Activated B cell treated with CpG ODN at 0.5 μM for 24 hours (primary cell): ENCODE measurements around the gene SH3RF3. TPM values are rescaled to one million over a fixed set of nuclear protein-coding genes. Genes with fewer than 3 reads are reported as not detected.
"Not testable (repeated sequence)": the region's sequence is repeated elsewhere in the genome, so short reads cannot be mapped to it uniquely, and the experiment has no call there.

Experiments used
- ATAC-seq: fragments of 200-7000 bp; cut with Tn5 transposase; one replicate; pipeline ENCODE4 v1.10.0; 2021; ENCODE audit warnings: low read depth, mild to moderate bottlenecking, moderate library complexity
- CTCF ChIA-PET: fragments of 350-600 bp; sonication (Branson Sonifier 250); formaldehyde crosslinking; loops from one replicate; lab custom pipeline; 2021; ENCODE audit warnings: antibody characterized with exemption; lab: Charles Lee
- POLR2A ChIA-PET: fragments of 350-600 bp; sonication (Branson Sonifier 250); formaldehyde crosslinking; loops from one replicate; lab custom pipeline; 2021; ENCODE audit warnings: antibody characterized with exemption; lab: Charles Lee
- DNase-seq: peaks from one replicate; pipeline ENCODE4 v3.0.0; 2022
- H3K27ac Mint-ChIP-seq: one replicate; pipeline ENCODE4 v1.8.0; 2020; ENCODE audit warnings: mixed read lengths
- H3K27me3 Mint-ChIP-seq: one replicate; pipeline ENCODE4 v1.8.0; 2021; ENCODE audit warnings: mixed read lengths
- H3K36me3 Mint-ChIP-seq: one replicate; pipeline ENCODE4 v1.8.0; 2021; ENCODE audit warnings: low read depth, mixed read lengths
- H3K4me1 Mint-ChIP-seq: one replicate; pipeline ENCODE4 v1.8.0; 2021; ENCODE audit warnings: mixed read lengths
- H3K4me3 Mint-ChIP-seq: one replicate; pipeline ENCODE4 v1.8.0; 2020; ENCODE audit warnings: mild to moderate bottlenecking, mixed read lengths
- H3K9me3 Mint-ChIP-seq: one replicate; pipeline ENCODE4 v1.8.0; 2020; ENCODE audit warnings: mixed read lengths
- intact Hi-C: fragments of 100-400 bp; cut with micrococcal nuclease; formaldehyde crosslinking; loops from one replicate; pipeline ENCODE4 v1.15.1; 2024
- total RNA-seq: library from RNA; stranded (reverse); gene quantifications from 2 replicates; pipeline ENCODE4 v1.2.3, GENCODE V29; 2022
- TF ChIP-seq, protein P1 (sequence below): fragments of 200-600 bp; IDR thresholded peaks from one replicate; pipeline ENCODE4 v1.8.0; 2022; ENCODE audit warnings: antibody characterized with exemption, mild to moderate bottlenecking

SH3RF3 gene
- total RNA-seq, 1 donor from 2014 or later: 0.09 TPM

DNA sequence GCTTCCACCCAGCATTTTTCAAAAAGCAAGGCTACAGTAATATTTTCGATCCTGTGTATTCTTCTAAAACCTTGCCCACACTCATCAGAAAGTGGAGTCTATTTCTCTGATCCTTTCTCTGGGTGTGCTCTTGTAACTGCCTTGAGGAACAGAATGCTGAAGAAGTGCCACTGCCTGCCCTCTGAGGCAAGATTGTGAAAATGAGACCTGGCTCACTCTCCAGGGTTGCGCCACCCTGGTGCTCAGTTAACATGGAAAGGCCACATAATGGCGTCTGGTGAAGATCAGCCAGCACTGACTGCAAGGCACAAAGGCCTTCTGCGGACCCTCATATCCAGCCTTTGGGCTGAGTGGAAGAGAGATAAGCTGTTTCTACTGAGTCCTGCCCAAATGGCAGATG lies 11.2 kb upstream of the SH3RF3 start:
- POLR2A ChIA-PET: no interaction called here
- Mint-ChIP-seq H3K27me3 (peaks cover 19% of the 10 kb centered on the region), H3K9me3 (no peaks in the 10 kb centered on the region), H3K27ac (no peak overlapping the region), H3K4me3 (no peak overlapping the region), H3K36me3 (no peaks in the 10 kb centered on the region), H3K4me1 (no peaks in the 10 kb centered on the region)
- TF ChIP-seq, protein P1, sequence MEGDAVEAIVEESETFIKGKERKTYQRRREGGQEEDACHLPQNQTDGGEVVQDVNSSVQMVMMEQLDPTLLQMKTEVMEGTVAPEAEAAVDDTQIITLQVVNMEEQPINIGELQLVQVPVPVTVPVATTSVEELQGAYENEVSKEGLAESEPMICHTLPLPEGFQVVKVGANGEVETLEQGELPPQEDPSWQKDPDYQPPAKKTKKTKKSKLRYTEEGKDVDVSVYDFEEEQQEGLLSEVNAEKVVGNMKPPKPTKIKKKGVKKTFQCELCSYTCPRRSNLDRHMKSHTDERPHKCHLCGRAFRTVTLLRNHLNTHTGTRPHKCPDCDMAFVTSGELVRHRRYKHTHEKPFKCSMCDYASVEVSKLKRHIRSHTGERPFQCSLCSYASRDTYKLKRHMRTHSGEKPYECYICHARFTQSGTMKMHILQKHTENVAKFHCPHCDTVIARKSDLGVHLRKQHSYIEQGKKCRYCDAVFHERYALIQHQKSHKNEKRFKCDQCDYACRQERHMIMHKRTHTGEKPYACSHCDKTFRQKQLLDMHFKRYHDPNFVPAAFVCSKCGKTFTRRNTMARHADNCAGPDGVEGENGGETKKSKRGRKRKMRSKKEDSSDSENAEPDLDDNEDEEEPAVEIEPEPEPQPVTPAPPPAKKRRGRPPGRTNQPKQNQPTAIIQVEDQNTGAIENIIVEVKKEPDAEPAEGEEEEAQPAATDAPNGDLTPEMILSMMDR: no peak
- intact Hi-C loops: no loop called here
- ATAC-seq: no peak
- CTCF ChIA-PET: no interaction called here
- DNase-seq: no peak

GRCh38 chr2:109118321-109118720 lies 10.7 kb upstream of the SH3RF3 start:
- DNase-seq (no peak), ATAC-seq (no peak)
- H3K4me3 Mint-ChIP-seq: no peak overlapping the region
- intact Hi-C loops: no loop called here
- POLR2A ChIA-PET: no interaction called here
- TF ChIP-seq, protein P1: no peak
- no peak overlapping the region for H3K27ac Mint-ChIP-seq
- H3K9me3 Mint-ChIP-seq: no peaks in the 10 kb centered on the region
- H3K27me3 Mint-ChIP-seq: peaks cover 19% of the 10 kb centered on the region
- CTCF ChIA-PET: no interaction called here
- H3K4me1 Mint-ChIP-seq: no peaks in the 10 kb centered on the region
- H3K36me3 Mint-ChIP-seq: no peaks in the 10 kb centered on the region

- CTCF ChIA-PET: interaction anchor here (0.6 kb wide), 1 partner anchor 11 kb away, joined by 3 read pairs; no protein-coding TSS in a partner anchor
- TF ChIP-seq, protein P1: no peak
- H3K4me1 Mint-ChIP-seq: no peaks in the 10 kb centered on the region
- no peak for DNase-seq
- H3K27ac Mint-ChIP-seq: no peak overlapping the region
- H3K36me3 Mint-ChIP-seq: no peaks in the 10 kb centered on the region
- no peak for ATAC-seq
- H3K4me3 Mint-ChIP-seq: no peak overlapping the region
- H3K9me3 Mint-ChIP-seq: no peaks in the 10 kb centered on the region
- intact Hi-C loops: loop anchor here (10.0 kb wide), 2 partner anchors 215 to 515 kb away; no protein-coding TSS in a partner anchor
- POLR2A ChIA-PET: no interaction called here
- H3K27me3 Mint-ChIP-seq: peaks cover 20% of the 10 kb centered on the region
Measured at GRCh38 chr2:109120166-109120565, 8.8 kb upstream of the SH3RF3 start.

DNA sequence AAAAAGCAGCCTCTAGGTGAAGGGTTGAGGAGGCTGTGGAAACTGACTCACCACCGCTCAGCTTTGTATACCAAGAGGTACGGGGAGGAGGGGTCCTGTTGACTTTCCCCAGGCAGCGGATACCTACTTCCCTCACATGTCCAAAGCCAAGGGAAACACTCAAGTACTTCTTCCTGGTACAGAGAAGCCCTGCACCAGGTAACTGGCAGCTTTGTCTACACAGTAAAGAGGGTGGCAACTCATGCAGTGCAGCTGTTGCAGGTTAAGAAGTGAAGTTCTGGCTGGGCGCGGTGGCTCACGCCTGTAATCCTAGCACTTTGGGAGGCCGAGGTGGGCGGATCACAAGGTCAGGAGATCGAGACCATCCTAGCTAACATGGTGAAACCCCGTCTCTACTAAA lies 8.3 kb upstream of the SH3RF3 start:
- intact Hi-C loops: loop anchor here (10.0 kb wide), 2 partner anchors 214 to 516 kb away; no protein-coding TSS in a partner anchor
- DNase-seq, POLR2A ChIA-PET, ATAC-seq, H3K9me3 Mint-ChIP-seq, H3K4me3 Mint-ChIP-seq, H3K36me3 Mint-ChIP-seq, H3K4me1 Mint-ChIP-seq, H3K27ac Mint-ChIP-seq: not testable (repeated sequence)
- H3K27me3 Mint-ChIP-seq: peaks cover 20% of the 10 kb centered on the region
- CTCF ChIA-PET: interaction anchor here (0.6 kb wide), 1 partner anchor 12 kb away, joined by 3 read pairs; no protein-coding TSS in a partner anchor

- Mint-ChIP-seq H3K27ac (no peak overlapping the region), H3K27me3 (peaks cover 25% of the 10 kb centered on the region), H3K4me1 (peaks cover 8% of the 10 kb centered on the region), H3K36me3 (no peaks in the 10 kb centered on the region), H3K4me3 (no peak overlapping the region), H3K9me3 (no peaks in the 10 kb centered on the region)
- CTCF ChIA-PET: no interaction called here
- ATAC-seq (no peak), DNase-seq (no peak)
- POLR2A ChIA-PET: no interaction called here
- intact Hi-C loops: loop anchor here (10.0 kb wide), 2 partner anchors 211 to 519 kb away; no protein-coding TSS in a partner anchor
- TF ChIP-seq, protein P1: no peak
Measured at GRCh38 chr2:109123586-109124201, 5.3 kb upstream of the SH3RF3 start.
